ENCODE measurements around the gene TSPEAR.
"Not testable (repeated sequence)": the region's sequence is repeated elsewhere in the genome, so short reads cannot be mapped to it uniquely, and the experiment has no call there.

The TSPEAR gene

GRCh38 chr21:44627181-44627822, 84.1 kb downstream of the TSPEAR start:
- not testable (repeated sequence) for DNase-seq (ENCODE audit: low read depth)

- DNase-seq (ENCODE audit: low read depth), result no peak
Observed at GRCh38 chr21:44626673-44627143, 84.7 kb downstream of the TSPEAR start, which contains the start of gene KRTAP10-9. Gene KRTAP10-9 (plus strand): TSS chr21:44627093. CDS start chr21:44627172, 79 bp downstream.

GRCh38 chr21:44626262-44626661, 85.1 kb downstream of the TSPEAR start:
- no peak for DNase-seq (ENCODE audit: low read depth)

GRCh38 chr21:44625756-44626155, 85.6 kb downstream of the TSPEAR start:
- DNase-seq (ENCODE audit: low read depth), result no peak

GRCh38 chr21:44623575-44623974, 87.8 kb downstream of the TSPEAR start:
- no peak for DNase-seq (ENCODE audit: low read depth)

GRCh38 chr21:44619886-44620285, 91.5 kb downstream of the TSPEAR start:
- no peak for DNase-seq (ENCODE audit: low read depth)

- no peak for DNase-seq (ENCODE audit: low read depth)
Observed at GRCh38 chr21:44618909-44619308, 92.5 kb downstream of the TSPEAR start.

GRCh38 chr21:44618504-44618903, 92.9 kb downstream of the TSPEAR start:
- no peak for DNase-seq (ENCODE audit: low read depth)

- no peak for DNase-seq (ENCODE audit: low read depth)
Observed at GRCh38 chr21:44617071-44617501, 94.3 kb downstream of the TSPEAR start.

- DNase-seq (ENCODE audit: low read depth), result no peak
Observed at GRCh38 chr21:44616591-44616926, 94.8 kb downstream of the TSPEAR start.

- DNase-seq (ENCODE audit: low read depth), result no peak
Observed at GRCh38 chr21:44615911-44616590, 95.3 kb downstream of the TSPEAR start.

- DNase-seq (ENCODE audit: low read depth), result no peak
Observed at GRCh38 chr21:44615466-44615865, 95.9 kb downstream of the TSPEAR start.

- no peak for DNase-seq (ENCODE audit: low read depth)
Observed at GRCh38 chr21:44614961-44615391, 96.4 kb downstream of the TSPEAR start.

- DNase-seq (ENCODE audit: low read depth), result no peak
Observed at GRCh38 chr21:44614161-44614631, 97.2 kb downstream of the TSPEAR start.

GRCh38 chr21:44613386-44614155, 97.8 kb downstream of the TSPEAR start:
- DNase-seq (ENCODE audit: low read depth), result no peak

GRCh38 chr21:44612669-44613229, 98.6 kb downstream of the TSPEAR start:
- no peak for DNase-seq (ENCODE audit: low read depth)

- no peak for DNase-seq (ENCODE audit: low read depth)
Observed at GRCh38 chr21:44612029-44612486, 99.3 kb downstream of the TSPEAR start, which contains the start of gene KRTAP10-8. Gene KRTAP10-8 (plus strand): TSS chr21:44612079. CDS start chr21:44612101, 22 bp downstream.

GRCh38 chr21:44611551-44611950, 99.8 kb downstream of the TSPEAR start:
- no peak for DNase-seq (ENCODE audit: low read depth)

GRCh38 chr21:44610157-44610843, 101.1 kb downstream of the TSPEAR start:
- not testable (repeated sequence) for DNase-seq (ENCODE audit: low read depth)

- DNase-seq (ENCODE audit: low read depth), result no peak
Observed at GRCh38 chr21:44609193-44609592, 102.2 kb downstream of the TSPEAR start.

GRCh38 chr21:44606495-44606894, 104.9 kb downstream of the TSPEAR start:
- no peak for DNase-seq (ENCODE audit: low read depth)

Measured in amniotic epithelial cell (primary cell).